ENCODE measurements around the gene PLCL1.

GRCh38 chr2:197894751-197895274 lies 90.4 kb downstream of the PLCL1 start:
- TF ChIP-seq CTCF (IDR thresholded peaks at IDR 0.05 in 8 of 11, conservative IDR thresholded peaks at IDR 0.05 in 3 of 11) (no peak), POLR2A (IDR thresholded peaks at IDR 0.05) (no peak)
